ENCODE measurements around the gene MUC5AC. TPM values are rescaled to one million over a fixed set of nuclear protein-coding genes. Genes with fewer than 3 reads are reported as not detected.
A peak's percentile ranks its signal among the peaks of the same experiment; 100 is the strongest.

Gene MUC5AC
- total RNA-seq, 4 donors from 2014 or later = not detected

GRCh38 chr11:1231396-1232020, 73.8 kb downstream of the MUC5AC start:
- Histone ChIP-seq H3K36me3 (no peaks in the 10 kb centered on the region), H3K27ac (peak overlapping the region in 1 of 4 donors; percentile 87), H3K4me3 (no peak overlapping the region), H3K27me3 (no peaks in the 10 kb centered on the region), H3K4me1 (peaks cover 7 to 54% (median 38%) of the 10 kb centered on the region in 4 donors), H3K9me3 (no peaks in the 10 kb centered on the region)
- TF ChIP-seq POLR2A (IDR thresholded peaks at IDR 0.05) (no peak), POLR2AphosphoS5 (IDR thresholded peaks at IDR 0.05) (no peak), EP300 (IDR thresholded peaks at IDR 0.05; ENCODE audit: low read depth) (no peak)
- WGBS, 2 donors (ENCODE audit: low coverage in 1 of 2) = 57% methylated on average over 15 of the region's 22 CpGs; no CpG with 5 or more reads in 1 of the 2 donors
- intact Hi-C loops (cut with DNase I; ENCODE audit: low total_unique reads) (no loop called here), in situ Hi-C loops (cut with MboI; ENCODE audit: low pct_ligation_motif_present in 1 of 4, low pct_unique_long_range_greater_than_20kb in 1 of 4, low sequenced_read_pairs in 3 of 4) (no loop called here)
- DNase-seq = peak; percentile 33

GRCh38 chr11:1232021-1232882, 74.5 kb downstream of the MUC5AC start:
- peak; percentile 10 for DNase-seq
- TF ChIP-seq CTCF (IDR thresholded peaks at IDR 0.05) = no peak
- TF ChIP-seq POLR2AphosphoS5 (IDR thresholded peaks at IDR 0.05) = no peak
- TF ChIP-seq POLR2A (IDR thresholded peaks at IDR 0.05) = no peak
- no peak for TF ChIP-seq EP300 (IDR thresholded peaks at IDR 0.05; ENCODE audit: low read depth)
- 75% methylated on average over 38 of the region's 46 CpGs; no CpG with 5 or more reads in 1 of the 2 donors for WGBS, 2 donors (ENCODE audit: low coverage in 1 of 2)
- no peaks in the 10 kb centered on the region for H3K9me3 ChIP-seq
- no peaks in the 10 kb centered on the region for H3K36me3 ChIP-seq
- peak overlapping the region; percentile 57 to 87 (median 82) for H3K27ac ChIP-seq
- in situ Hi-C loops (cut with MboI; ENCODE audit: low pct_ligation_motif_present in 1 of 4, low pct_unique_long_range_greater_than_20kb in 1 of 4, low sequenced_read_pairs in 3 of 4) (no loop called here), intact Hi-C loops (cut with DNase I; ENCODE audit: low total_unique reads) (no loop called here)
- no peak overlapping the region for H3K4me3 ChIP-seq
- H3K27me3 ChIP-seq = no peaks in the 10 kb centered on the region
- H3K4me1 ChIP-seq = peaks cover 7 to 56% (median 44%) of the 10 kb centered on the region in 4 donors

- Histone ChIP-seq H3K4me3 (no peak overlapping the region), H3K27ac (peak overlapping the region; percentile 57 to 87 (median 82)), H3K9me3 (no peaks in the 10 kb centered on the region), H3K4me1 (peaks cover 7 to 62% (median 49%) of the 10 kb centered on the region in 4 donors), H3K36me3 (no peaks in the 10 kb centered on the region), H3K27me3 (no peaks in the 10 kb centered on the region)
- peak; percentile 17 for DNase-seq
- TF ChIP-seq EP300 (IDR thresholded peaks at IDR 0.05; ENCODE audit: low read depth) (no peak), POLR2A (IDR thresholded peaks at IDR 0.05) (no peak), CTCF (IDR thresholded peaks at IDR 0.05) (no peak), POLR2AphosphoS5 (IDR thresholded peaks at IDR 0.05) (no peak)
- in situ Hi-C loops (cut with MboI; ENCODE audit: low pct_ligation_motif_present in 1 of 4, low pct_unique_long_range_greater_than_20kb in 1 of 4, low sequenced_read_pairs in 3 of 4) (no loop called here), intact Hi-C loops (cut with DNase I; ENCODE audit: low total_unique reads) (no loop called here)
- WGBS, 2 donors (ENCODE audit: low coverage in 1 of 2) = 68% methylated on average over 23 of the region's 30 CpGs; no CpG with 5 or more reads in 1 of the 2 donors
Measured at GRCh38 chr11:1232883-1233321, 75.1 kb downstream of the MUC5AC start.

- no peaks in the 10 kb centered on the region for H3K36me3 ChIP-seq
- H3K4me1 ChIP-seq = peaks cover 7 to 63% (median 48%) of the 10 kb centered on the region in 4 donors
- DNase-seq = peak; percentile 81
- H3K27me3 ChIP-seq = no peaks in the 10 kb centered on the region
- TF ChIP-seq POLR2AphosphoS5 (IDR thresholded peaks at IDR 0.05) (no peak), POLR2A (IDR thresholded peaks at IDR 0.05) (peak; percentile 29), EP300 (IDR thresholded peaks at IDR 0.05; ENCODE audit: low read depth) (no peak), CTCF (IDR thresholded peaks at IDR 0.05) (peak in 4 of 5 experiments; percentile 15 to 81 (median 48))
- no peak overlapping the region for H3K4me3 ChIP-seq
- WGBS, 2 donors (ENCODE audit: low coverage in 1 of 2) = 20 to 51% methylated on average over 1 to 16 of the region's 21 CpGs
- in situ Hi-C loops (cut with MboI; ENCODE audit: low pct_ligation_motif_present in 1 of 4, low pct_unique_long_range_greater_than_20kb in 1 of 4, low sequenced_read_pairs in 3 of 4) = no loop called here
- H3K9me3 ChIP-seq = no peaks in the 10 kb centered on the region
- intact Hi-C loops (cut with DNase I; ENCODE audit: low total_unique reads) = no loop called here
- H3K27ac ChIP-seq = peak overlapping the region; percentile 57 to 87 (median 82)
Measured at GRCh38 chr11:1233351-1234053, 75.7 kb downstream of the MUC5AC start.

Measured in transverse colon (tissue), 4 donors.